ACC112 (cell line): Measurements from ENCODE around the gene RNASEH2A.
"Not testable (repeated sequence)": the region's sequence is repeated elsewhere in the genome, so short reads cannot be mapped to it uniquely, and the experiment has no call there.

Experiments used
- H2AFZ ChIP-seq: fragments of 200-600 bp; sonication (generic); one replicate; pipeline ENCODE4 v1.6.0; 2017; ENCODE audit warnings: antibody characterized with exemption, low read length; ENCODE audit not compliant: unreplicated experiment
- H3K27ac ChIP-seq: fragments of 200-600 bp; sonication (generic); 2 replicates; pipeline ENCODE4 v1.5.1; 2014; ENCODE audit warnings: low read depth, mild to moderate bottlenecking, antibody characterized with exemption, low read length, moderate library complexity
- H3K27me3 ChIP-seq: fragments of 200-600 bp; sonication (generic); 2 replicates; pipeline ENCODE4 v1.6.1; 2014; ENCODE audit warnings: mild to moderate bottlenecking, antibody characterized with exemption, low read length, moderate library complexity, mixed read lengths; ENCODE audit not compliant: insufficient read depth
- H3K36me3 ChIP-seq: fragments of 200-600 bp; sonication (generic); 2 replicates; pipeline ENCODE4 v1.6.1; 2016; ENCODE audit warnings: mild to moderate bottlenecking, antibody characterized with exemption, low read length, moderate library complexity, mixed read lengths; ENCODE audit not compliant: insufficient read depth
- H3K4me1 ChIP-seq: fragments of 200-600 bp; sonication (generic); one replicate; pipeline ENCODE4 v1.6.1; 2016; ENCODE audit warnings: low read length, mixed read lengths; ENCODE audit not compliant: insufficient read depth, unreplicated experiment, control insufficient read depth
- H3K4me3 ChIP-seq: fragments of 200-600 bp; sonication (generic); 2 replicates; pipeline ENCODE4 v1.5.1; 2014; ENCODE audit warnings: mild to moderate bottlenecking, low read depth, low read length
- H3K79me2 ChIP-seq: fragments of 200-600 bp; sonication (generic); one replicate; pipeline ENCODE4 v1.6.0; 2016; ENCODE audit warnings: low read length; ENCODE audit not compliant: control insufficient read depth, unreplicated experiment, insufficient read depth

RNASEH2A gene

DNA sequence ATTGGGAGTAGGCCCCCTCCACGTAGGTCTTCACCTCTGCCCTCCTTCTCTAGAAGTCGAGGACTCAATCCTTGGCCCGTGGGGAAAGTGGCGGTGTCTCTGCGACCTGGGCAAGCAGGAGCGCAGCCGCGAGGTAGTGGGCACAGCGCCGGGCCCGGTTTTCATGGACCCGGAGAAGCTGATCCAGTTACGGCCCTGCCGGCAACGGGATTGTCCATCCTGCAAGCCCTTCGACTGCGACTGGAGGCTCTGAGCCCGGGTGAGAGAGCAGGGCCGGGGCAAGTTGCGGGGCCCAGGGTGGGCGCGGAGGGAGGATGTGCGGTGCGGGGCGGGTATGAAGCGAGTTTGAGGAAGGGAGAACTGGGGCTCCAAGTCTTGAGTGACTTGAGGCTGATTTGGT lies 2.3 kb upstream of the RNASEH2A start:
- Histone ChIP-seq H3K79me2 (peaks cover 19% of the 10 kb centered on the region), H3K27me3 (no peaks in the 10 kb centered on the region), H3K27ac (no peak overlapping the region), H3K4me1 (peaks cover 7% of the 10 kb centered on the region), H3K4me3 (no peak overlapping the region), H3K36me3 (no peaks in the 10 kb centered on the region), H2AFZ (no peak overlapping the region)

DNA sequence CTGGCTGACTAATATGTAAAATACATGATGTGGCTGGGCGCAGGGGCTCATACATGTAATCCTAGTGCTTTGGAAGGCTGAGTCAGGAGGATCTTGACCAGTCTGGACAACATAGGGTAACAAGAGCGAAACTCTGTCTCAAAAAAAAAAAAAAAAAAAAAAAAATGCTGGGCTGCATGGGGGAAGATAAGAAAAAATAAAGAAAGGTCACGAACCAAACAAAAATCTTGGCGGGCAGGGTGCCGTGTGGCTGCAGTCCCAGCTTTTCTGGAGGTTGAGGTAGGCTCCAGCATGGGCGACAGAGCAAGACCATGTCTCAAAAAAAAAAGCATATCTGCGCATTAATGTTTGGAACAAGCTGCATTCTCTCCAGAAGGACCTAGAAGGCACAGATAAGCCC lies 8.7 kb downstream of the RNASEH2A start:
- Histone ChIP-seq H3K4me3 (no peak overlapping the region), H2AFZ (no peak overlapping the region), H3K36me3 (no peaks in the 10 kb centered on the region), H3K27ac (no peak overlapping the region), H3K27me3 (no peaks in the 10 kb centered on the region), H3K4me1 (no peaks in the 10 kb centered on the region), H3K79me2 (no peaks in the 10 kb centered on the region)

DNA sequence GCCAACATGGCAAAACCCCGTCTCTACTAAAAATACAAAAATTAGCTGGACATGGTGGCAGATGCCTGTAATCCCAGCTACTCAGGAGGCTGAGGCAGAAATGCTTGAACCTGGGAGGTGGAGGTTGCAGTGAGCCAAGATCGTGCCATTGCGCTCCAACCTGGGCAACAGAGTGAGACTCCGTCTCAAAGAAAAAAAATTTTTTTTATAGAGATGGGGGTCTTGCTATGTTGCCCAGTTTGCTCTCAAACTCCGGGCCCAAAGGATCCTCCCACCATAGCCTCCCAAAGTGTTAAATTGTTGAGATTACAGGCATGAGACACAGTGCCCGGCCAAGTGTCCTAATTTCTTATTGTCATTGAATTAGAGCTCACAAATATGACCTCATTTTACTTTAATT lies 10.8 kb downstream of the RNASEH2A start:
- H3K27me3 ChIP-seq, H3K4me3 ChIP-seq, H2AFZ ChIP-seq, H3K79me2 ChIP-seq, H3K36me3 ChIP-seq, H3K27ac ChIP-seq, H3K4me1 ChIP-seq: not testable (repeated sequence)

DNA sequence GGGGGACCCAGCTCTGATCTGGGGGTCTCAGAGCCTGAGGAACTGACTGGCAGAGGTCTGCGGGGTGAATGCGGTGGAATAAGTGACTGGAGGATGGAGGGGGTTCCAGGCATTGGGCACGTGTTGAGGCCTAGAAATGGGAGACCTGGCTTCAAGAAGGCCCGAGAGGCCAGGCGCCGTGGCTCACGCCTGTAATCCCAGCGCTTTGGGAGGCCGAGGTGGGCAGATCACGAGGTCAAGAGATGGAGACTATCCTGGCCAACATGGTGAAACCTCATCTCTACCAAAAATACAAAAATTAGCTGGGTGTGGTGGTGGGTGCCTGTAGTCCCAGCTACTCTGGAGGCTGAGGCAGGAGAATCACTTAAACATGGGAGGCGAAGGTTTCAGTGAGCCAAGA lies 11.4 kb downstream of the RNASEH2A start:
- H3K36me3 ChIP-seq, H3K4me3 ChIP-seq, H2AFZ ChIP-seq, H3K27ac ChIP-seq, H3K4me1 ChIP-seq, H3K27me3 ChIP-seq, H3K79me2 ChIP-seq: not testable (repeated sequence)

DNA sequence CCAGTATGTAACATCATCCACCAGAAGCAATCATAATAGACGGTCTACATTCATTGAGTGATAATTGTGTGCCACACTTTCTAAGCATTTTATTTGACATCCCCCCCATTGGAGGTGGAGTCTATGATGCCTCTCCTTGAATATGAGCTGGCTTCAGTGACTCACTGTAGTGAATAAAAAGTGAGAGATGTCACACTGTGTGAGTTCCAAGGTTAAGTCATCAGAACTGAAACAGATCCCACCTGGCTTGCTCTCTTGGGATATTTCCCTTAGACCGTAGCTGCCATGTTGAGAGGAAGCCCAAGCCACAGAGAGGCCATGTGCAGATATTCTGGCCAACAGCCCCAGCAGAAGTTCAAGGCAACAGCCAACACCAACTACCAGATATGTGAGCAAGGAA lies 15.4 kb downstream of the RNASEH2A start:
- H3K36me3 ChIP-seq, result no peaks in the 10 kb centered on the region
- no peaks in the 10 kb centered on the region for H3K27me3 ChIP-seq
- H3K27ac ChIP-seq, result no peak overlapping the region
- no peaks in the 10 kb centered on the region for H3K4me1 ChIP-seq
- no peaks in the 10 kb centered on the region for H3K79me2 ChIP-seq
- H2AFZ ChIP-seq, result no peak overlapping the region
- H3K4me3 ChIP-seq, result no peak overlapping the region

DNA sequence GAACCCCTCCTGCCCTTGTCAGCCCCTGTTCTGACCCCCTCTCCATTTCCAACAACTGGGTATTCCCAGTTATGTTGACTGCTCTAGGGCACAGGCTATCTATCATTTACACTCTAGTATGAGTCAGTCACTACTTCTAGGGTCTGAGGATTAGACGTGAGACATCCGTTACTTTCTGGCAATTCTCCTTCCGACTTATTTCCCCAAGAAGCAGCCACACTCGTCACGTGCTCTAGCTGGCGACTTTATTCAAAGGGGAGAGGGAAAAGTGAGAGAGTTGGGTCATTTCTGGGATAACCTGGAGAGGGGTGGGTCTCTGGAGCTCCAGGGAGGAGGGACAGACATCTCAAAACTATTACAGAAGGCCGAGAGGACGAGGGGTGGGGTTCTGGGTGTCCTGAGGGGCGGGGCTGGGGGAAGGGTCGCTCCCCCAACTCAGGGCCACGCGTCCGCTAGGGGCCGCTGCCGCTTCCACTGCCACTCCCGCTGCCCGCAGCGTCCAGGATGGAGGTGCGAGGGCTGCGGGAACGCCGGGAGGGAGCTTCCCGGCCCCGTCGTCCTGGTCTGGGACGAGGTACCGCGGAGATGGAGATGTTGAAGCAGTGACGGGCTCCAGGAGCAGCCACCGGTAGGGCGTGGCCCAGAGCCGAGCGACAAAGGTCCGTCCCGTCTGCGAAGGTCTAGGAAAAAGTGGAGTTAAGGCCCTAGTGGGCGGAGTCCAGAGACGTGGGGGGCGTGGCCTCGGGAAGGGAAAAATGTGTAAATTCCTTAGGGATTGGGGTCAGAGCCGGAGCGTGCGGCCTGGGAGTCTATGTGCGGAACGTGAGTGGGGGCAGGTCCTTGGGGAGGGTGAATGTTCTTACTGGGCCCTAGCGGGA lies 19.1 kb downstream of the RNASEH2A start:
- Histone ChIP-seq H3K27me3 (no peaks in the 10 kb centered on the region), H3K4me1 (no peaks in the 10 kb centered on the region), H3K4me3 (peak overlapping the region; percentile 47; the same call in 1 of the 2 replicates), H3K27ac (no peak overlapping the region), H3K36me3 (no peaks in the 10 kb centered on the region), H3K79me2 (no peaks in the 10 kb centered on the region), H2AFZ (no peak overlapping the region)

DNA sequence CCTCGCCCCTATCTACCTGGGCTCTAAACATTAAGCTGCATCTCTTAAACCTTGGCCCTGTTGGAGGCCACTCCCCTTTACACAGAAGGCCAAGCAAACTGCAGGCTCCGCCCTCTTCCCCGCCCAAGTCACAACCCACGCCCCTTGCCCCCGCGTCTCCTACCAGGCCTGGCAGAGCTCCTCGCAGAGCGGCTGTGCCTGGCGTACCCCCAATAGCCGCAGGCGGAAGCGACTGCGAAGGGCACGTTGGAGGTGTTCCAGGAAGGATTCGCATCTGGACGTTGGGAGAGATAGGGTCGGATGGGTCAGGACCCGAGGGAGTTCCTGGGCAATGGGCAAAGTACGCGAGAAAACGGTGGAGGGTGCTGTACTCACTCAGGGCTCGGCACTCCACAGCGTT lies 22.1 kb downstream of the RNASEH2A start:
- Histone ChIP-seq H3K4me1 (no peaks in the 10 kb centered on the region), H3K36me3 (no peaks in the 10 kb centered on the region), H3K27me3 (peaks cover 18% of the 10 kb centered on the region), H3K79me2 (no peaks in the 10 kb centered on the region), H2AFZ (no peak overlapping the region), H3K27ac (no peak overlapping the region), H3K4me3 (no peak overlapping the region)

DNA sequence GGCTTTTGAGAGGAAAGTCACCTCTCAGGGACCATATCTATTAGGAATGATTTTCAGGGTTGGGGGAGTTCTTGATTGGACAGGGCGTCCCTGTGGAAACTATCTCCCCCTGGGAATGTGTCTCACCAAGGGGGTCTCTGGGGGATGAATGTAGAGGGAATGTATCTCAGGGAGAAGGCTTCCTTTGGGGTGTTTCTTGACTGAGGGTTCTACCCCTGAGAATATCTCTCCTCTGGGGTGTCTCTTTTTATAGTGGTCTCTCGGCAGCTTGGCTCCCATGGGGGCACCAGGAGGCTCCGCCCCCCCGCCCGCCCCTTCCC lies 27.0 kb downstream of the RNASEH2A start:
- Histone ChIP-seq H2AFZ (no peak overlapping the region), H3K4me3 (no peak overlapping the region), H3K27me3 (peaks cover 56% of the 10 kb centered on the region)

DNA sequence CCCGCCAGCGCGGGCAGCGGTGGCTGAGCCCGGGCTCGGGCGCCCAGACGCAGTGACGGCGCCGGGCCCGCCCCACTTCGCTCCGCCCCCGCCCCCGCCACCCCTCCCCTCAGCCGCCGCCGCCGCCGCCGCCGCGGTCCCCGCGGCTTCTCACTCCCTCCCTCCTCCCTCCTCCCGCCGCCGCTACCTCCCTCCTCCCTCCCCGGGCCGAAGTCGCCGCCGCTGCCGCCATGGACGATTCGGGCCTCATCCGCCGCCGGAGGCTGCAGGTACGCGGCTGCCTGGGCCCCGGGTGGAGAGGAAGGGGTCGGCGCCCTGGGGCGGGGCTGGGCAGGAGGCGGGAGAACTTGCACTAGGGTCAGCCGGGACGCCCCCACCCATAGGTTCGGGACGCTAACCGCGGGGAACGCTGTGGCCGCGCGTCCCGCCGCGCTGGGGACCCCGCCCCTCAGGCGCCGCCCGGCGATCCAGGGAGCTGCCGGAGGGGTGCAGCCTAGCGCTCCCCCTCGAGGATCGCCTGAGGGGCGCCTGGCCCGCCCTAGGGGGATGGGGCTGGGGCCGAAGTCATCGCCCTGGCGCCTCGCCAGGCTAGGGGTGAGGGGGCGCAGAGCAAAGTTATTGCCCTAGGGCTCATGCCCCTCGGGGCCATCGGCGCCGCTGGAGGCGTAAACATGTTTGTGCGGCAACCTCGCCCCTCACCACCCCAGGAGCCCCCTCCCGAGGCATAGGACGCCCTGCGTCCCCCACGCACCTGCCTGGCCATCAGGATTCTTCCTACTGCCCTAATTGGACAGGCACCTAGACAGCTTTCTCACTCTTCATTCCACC lies 27.6 kb downstream of the RNASEH2A start:
- no peak overlapping the region for H3K27ac ChIP-seq
- H2AFZ ChIP-seq, result no peak overlapping the region
- H3K4me1 ChIP-seq, result no peaks in the 10 kb centered on the region
- H3K79me2 ChIP-seq, result no peaks in the 10 kb centered on the region
- no peaks in the 10 kb centered on the region for H3K36me3 ChIP-seq
- H3K4me3 ChIP-seq, result peak overlapping the region; percentile 59
- H3K27me3 ChIP-seq, result peaks cover 62% of the 10 kb centered on the region

More for the DNA sequence above, 27.0 kb downstream of the RNASEH2A start:
- no peak overlapping the region for H3K27ac ChIP-seq
- H3K79me2 ChIP-seq, result no peaks in the 10 kb centered on the region
- no peaks in the 10 kb centered on the region for H3K36me3 ChIP-seq
- H3K4me1 ChIP-seq, result no peaks in the 10 kb centered on the region

DNA sequence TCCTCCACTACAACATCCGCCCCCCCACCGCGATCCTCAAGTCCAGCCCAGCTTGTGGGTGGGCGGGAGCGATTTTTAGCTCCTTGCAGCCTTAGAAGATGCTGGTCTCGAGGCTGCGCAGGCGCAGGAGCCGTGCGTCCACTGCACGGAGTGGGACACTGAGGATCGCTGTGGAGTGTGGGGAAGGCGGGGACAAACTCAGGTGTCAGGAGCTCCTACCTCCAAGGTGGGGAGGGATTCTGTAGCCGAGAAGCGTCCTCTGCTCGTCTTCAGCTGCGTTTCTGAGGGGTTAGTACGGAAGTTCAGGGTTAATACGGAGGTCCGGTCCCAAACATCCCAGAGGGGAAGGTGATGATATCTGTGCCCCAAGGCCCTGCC lies 28.2 kb downstream of the RNASEH2A start, which contains the start of gene RTBDN:
RTBDN (minus strand) TSS at position 14 of the 378 bp plus-strand sequence. CDS start 4,600 bp downstream, outside the sequence.
- H3K4me1 ChIP-seq, result no peaks in the 10 kb centered on the region
- H3K4me3 ChIP-seq, result peak within 1 kb of the TSS; percentile 59
- no peaks in the 10 kb centered on the region for H3K79me2 ChIP-seq
- no peaks in the 10 kb centered on the region for H3K36me3 ChIP-seq
- H3K27ac ChIP-seq, result no peak within 1 kb of the TSS
- H2AFZ ChIP-seq, result no peak within 1 kb of the TSS
- peaks cover 68% of the 10 kb centered on the region for H3K27me3 ChIP-seq
